GM12878 (cell line): ENCODE measurements around the gene HBZ.

Experiments
- ATF7 ChIP-seq: fragments of 450-650 bp; IDR thresholded peaks from 2 replicates; pipeline ENCODE4 v1.6.1; 2016; ENCODE audit warnings: low read depth, mild to moderate bottlenecking
- EZH2 ChIP-seq: IDR thresholded peaks from 2 replicates; pipeline ENCODE4 v1.6.1; 2012; ENCODE audit warnings: low read depth, mild to moderate bottlenecking, control low read depth, inconsistent platforms, low read length, borderline replicate concordance; ENCODE audit not compliant: control insufficient read depth
- MXI1 ChIP-seq: fragments of 150-350 bp; IDR thresholded peaks from 2 replicates; pipeline ENCODE4 v1.6.1; 2011; ENCODE audit warnings: low read depth, mild to moderate bottlenecking, inconsistent platforms, low read length, improper control_type of control experiment
- POLR2A ChIP-seq: IDR thresholded peaks from 2 replicates; pipeline ENCODE4 v1.6.1; 2011; ENCODE audit warnings: low read depth, mild to moderate bottlenecking, low read length
- SP1 ChIP-seq: IDR thresholded peaks from one replicate; pipeline ENCODE4 v1.6.1; 2011; ENCODE audit warnings: low read depth, low read length
- TCF12 ChIP-seq: IDR thresholded peaks from 2 replicates; pipeline ENCODE4 v1.6.1; 2011; ENCODE audit warnings: low read depth, mild to moderate bottlenecking, low read length
- ZNF274 ChIP-seq: IDR thresholded peaks from one replicate; pipeline ENCODE4 v1.8.0; 2011; ENCODE audit not compliant: insufficient read length, insufficient read depth
- TF ChIP-seq, protein P1 (sequence below), 3 experiments: IDR thresholded peaks in 2 of 3; conservative IDR thresholded peaks in 1 of 3; 2 replicates each; pipeline ENCODE4 v1.5.1; 2011; ENCODE audit warnings: low read depth in 3 of 3, low read length in 3 of 3, mild to moderate bottlenecking in 3 of 3, control low read depth in 2 of 3, moderate library complexity in 2 of 3, inconsistent platforms in 1 of 3, mixed read lengths in 1 of 3; ENCODE audit not compliant: control insufficient read depth in 2 of 3, insufficient read depth in 1 of 3; ENCODE audit errors: extremely low read depth in 1 of 3
- TF ChIP-seq, protein P2 (sequence below): IDR thresholded peaks from 2 replicates; pipeline ENCODE4 v1.6.1; 2011; ENCODE audit warnings: borderline replicate concordance, low read depth, mild to moderate bottlenecking, moderate library complexity, mixed read lengths, low read length; ENCODE audit not compliant: insufficient read depth; ENCODE audit errors: extremely low read length
- TF ChIP-seq, protein P3 (sequence below): fragments of 450-650 bp; IDR thresholded peaks from 2 replicates; pipeline ENCODE4 v1.6.1; 2017; ENCODE audit warnings: mild to moderate bottlenecking, low read depth, inconsistent platforms; ENCODE audit not compliant: poor library complexity, severe bottlenecking
- TF ChIP-seq, protein P4 (sequence below): IDR thresholded peaks from 2 replicates; pipeline ENCODE4 v1.6.1; 2011; ENCODE audit warnings: low read depth, mild to moderate bottlenecking, low read length, moderate library complexity, borderline replicate concordance; ENCODE audit errors: extremely low read depth
- TF ChIP-seq, protein P5 (sequence below): IDR thresholded peaks from 2 replicates; pipeline ENCODE4 v1.6.1; 2012; ENCODE audit warnings: mild to moderate bottlenecking, low read depth, low read length

DNA sequence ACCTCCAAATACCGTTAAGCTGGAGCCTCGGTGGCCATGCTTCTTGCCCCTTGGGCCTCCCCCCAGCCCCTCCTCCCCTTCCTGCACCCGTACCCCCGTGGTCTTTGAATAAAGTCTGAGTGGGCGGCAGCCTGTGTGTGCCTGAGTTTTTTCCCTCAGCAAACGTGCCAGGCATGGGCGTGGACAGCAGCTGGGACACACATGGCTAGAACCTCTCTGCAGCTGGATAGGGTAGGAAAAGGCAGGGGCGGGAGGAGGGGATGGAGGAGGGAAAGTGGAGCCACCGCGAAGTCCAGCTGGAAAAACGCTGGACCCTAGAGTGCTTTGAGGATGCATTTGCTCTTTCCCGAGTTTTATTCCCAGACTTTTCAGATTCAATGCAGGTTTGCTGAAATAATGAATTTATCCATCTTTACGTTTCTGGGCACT is 25.0 kb downstream of the HBZ start:
- TF ChIP-seq, protein P1, sequence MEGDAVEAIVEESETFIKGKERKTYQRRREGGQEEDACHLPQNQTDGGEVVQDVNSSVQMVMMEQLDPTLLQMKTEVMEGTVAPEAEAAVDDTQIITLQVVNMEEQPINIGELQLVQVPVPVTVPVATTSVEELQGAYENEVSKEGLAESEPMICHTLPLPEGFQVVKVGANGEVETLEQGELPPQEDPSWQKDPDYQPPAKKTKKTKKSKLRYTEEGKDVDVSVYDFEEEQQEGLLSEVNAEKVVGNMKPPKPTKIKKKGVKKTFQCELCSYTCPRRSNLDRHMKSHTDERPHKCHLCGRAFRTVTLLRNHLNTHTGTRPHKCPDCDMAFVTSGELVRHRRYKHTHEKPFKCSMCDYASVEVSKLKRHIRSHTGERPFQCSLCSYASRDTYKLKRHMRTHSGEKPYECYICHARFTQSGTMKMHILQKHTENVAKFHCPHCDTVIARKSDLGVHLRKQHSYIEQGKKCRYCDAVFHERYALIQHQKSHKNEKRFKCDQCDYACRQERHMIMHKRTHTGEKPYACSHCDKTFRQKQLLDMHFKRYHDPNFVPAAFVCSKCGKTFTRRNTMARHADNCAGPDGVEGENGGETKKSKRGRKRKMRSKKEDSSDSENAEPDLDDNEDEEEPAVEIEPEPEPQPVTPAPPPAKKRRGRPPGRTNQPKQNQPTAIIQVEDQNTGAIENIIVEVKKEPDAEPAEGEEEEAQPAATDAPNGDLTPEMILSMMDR (IDR thresholded peaks at IDR 0.05 in 2 of 3, conservative IDR thresholded peaks at IDR 0.05 in 1 of 3; ENCODE audit: control insufficient read depth in 2 of 3, extremely low read depth in 1 of 3, insufficient read depth in 1 of 3, low read depth in 3 of 3, low read length in 3 of 3) = no peak
- TF ChIP-seq, protein P2, sequence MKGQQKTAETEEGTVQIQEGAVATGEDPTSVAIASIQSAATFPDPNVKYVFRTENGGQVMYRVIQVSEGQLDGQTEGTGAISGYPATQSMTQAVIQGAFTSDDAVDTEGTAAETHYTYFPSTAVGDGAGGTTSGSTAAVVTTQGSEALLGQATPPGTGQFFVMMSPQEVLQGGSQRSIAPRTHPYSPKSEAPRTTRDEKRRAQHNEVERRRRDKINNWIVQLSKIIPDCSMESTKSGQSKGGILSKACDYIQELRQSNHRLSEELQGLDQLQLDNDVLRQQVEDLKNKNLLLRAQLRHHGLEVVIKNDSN = no peak
- no peak for TF ChIP-seq SP1
- TF ChIP-seq POLR2A = no peak
- TF ChIP-seq ZNF274 = no peak
- TF ChIP-seq MXI1 = no peak
- TF ChIP-seq, protein P3, sequence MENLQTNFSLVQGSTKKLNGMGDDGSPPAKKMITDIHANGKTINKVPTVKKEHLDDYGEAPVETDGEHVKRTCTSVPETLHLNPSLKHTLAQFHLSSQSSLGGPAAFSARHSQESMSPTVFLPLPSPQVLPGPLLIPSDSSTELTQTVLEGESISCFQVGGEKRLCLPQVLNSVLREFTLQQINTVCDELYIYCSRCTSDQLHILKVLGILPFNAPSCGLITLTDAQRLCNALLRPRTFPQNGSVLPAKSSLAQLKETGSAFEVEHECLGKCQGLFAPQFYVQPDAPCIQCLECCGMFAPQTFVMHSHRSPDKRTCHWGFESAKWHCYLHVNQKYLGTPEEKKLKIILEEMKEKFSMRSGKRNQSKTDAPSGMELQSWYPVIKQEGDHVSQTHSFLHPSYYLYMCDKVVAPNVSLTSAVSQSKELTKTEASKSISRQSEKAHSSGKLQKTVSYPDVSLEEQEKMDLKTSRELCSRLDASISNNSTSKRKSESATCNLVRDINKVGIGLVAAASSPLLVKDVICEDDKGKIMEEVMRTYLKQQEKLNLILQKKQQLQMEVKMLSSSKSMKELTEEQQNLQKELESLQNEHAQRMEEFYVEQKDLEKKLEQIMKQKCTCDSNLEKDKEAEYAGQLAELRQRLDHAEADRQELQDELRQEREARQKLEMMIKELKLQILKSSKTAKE = no peak
- no peak for TF ChIP-seq EZH2
- TF ChIP-seq, protein P4, sequence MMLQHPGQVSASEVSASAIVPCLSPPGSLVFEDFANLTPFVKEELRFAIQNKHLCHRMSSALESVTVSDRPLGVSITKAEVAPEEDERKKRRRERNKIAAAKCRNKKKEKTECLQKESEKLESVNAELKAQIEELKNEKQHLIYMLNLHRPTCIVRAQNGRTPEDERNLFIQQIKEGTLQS = no peak
- TF ChIP-seq, protein P5, sequence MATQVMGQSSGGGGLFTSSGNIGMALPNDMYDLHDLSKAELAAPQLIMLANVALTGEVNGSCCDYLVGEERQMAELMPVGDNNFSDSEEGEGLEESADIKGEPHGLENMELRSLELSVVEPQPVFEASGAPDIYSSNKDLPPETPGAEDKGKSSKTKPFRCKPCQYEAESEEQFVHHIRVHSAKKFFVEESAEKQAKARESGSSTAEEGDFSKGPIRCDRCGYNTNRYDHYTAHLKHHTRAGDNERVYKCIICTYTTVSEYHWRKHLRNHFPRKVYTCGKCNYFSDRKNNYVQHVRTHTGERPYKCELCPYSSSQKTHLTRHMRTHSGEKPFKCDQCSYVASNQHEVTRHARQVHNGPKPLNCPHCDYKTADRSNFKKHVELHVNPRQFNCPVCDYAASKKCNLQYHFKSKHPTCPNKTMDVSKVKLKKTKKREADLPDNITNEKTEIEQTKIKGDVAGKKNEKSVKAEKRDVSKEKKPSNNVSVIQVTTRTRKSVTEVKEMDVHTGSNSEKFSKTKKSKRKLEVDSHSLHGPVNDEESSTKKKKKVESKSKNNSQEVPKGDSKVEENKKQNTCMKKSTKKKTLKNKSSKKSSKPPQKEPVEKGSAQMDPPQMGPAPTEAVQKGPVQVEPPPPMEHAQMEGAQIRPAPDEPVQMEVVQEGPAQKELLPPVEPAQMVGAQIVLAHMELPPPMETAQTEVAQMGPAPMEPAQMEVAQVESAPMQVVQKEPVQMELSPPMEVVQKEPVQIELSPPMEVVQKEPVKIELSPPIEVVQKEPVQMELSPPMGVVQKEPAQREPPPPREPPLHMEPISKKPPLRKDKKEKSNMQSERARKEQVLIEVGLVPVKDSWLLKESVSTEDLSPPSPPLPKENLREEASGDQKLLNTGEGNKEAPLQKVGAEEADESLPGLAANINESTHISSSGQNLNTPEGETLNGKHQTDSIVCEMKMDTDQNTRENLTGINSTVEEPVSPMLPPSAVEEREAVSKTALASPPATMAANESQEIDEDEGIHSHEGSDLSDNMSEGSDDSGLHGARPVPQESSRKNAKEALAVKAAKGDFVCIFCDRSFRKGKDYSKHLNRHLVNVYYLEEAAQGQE = no peak
- no peak for TF ChIP-seq ATF7
- TF ChIP-seq TCF12 = no peak
